GM10847 (cell line): ENCODE data around the gene METTL16.

ENCODE experiments used
- POLR2A ChIP-seq: IDR thresholded peaks from 2 replicates; pipeline ENCODE4 v1.6.1; 2011; ENCODE audit not compliant: insufficient read length; ENCODE audit errors: extremely low read depth

Gene METTL16

DNA sequence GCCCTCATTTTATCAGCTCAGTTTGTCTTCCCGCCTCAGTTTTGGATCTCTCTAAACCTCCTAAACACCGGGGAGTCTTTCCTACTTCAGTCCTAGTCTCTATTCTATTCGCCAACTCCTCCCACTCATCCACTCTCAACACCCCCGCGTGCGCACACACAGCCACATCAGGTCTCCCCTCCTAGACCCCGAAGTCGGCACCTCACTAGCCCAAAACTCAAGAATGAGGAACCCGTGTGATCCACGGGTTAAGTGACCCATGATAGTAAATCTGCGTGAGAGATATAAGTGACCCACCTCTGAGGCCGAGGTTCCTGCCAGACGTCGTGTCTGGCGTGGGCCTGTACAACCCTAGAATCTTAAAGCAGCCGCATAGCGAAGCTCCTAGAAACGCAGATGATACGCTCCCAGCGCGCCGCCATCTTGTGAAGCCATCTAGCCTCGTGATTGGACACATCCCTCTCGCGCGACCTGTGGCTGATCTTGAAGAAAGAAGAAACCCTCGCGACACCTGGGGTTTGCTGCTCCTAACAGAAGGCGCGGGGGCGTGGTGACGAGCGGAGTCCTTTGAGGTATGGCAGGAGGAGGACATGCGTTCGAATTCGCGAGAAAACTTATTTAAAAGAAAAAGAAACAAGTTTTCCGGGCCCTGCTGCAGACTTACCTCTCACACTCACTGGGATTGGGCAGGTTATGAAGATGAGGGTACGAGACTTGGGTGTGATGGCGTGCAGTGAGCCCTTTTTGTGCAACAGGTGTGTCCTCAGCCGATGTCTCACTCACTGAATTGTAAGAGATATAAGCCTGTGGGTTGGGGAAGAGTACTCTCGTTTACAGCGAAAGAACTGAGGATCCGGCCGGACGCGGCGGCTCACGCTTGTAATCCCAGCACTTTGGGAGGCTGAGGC is at the start of gene METTL16:
Gene METTL16, minus strand, starts transcription at position 427 of the 908 bp plus-strand sequence. CDS start 9,557 bp downstream, outside the sequence.
- peak; percentile 51 for TF ChIP-seq POLR2A

- TF ChIP-seq POLR2A, result no peak
Observed at GRCh38 chr17:2560658-2561057, 49.0 kb upstream of the METTL16 start.

DNA sequence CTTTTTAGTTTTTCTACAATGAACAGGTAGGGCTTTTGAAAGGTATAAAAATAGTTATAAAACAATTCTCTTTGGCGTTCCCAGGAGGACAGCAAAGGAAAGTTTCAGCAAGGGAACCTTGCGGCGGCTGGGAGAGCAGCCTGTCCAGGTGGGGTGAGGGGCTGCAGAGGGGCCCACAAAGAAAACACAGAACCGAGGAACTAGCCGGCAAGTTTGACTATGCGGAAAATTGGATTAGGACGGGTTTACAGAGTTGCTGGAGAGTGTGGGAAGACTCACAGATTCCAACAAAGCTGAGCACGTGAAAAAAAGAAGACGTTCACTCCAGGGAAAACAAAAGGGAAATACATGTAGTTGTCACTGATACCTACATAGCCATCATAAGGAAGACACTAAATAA is 40.2 kb upstream of the METTL16 start:
- TF ChIP-seq POLR2A, result no peak

GRCh38 chr17:2551493-2551892 is 39.8 kb upstream of the METTL16 start:
- TF ChIP-seq POLR2A, result no peak

- TF ChIP-seq POLR2A, result no peak
Observed at GRCh38 chr17:2549392-2550211, 37.9 kb upstream of the METTL16 start.

GRCh38 chr17:2547176-2547575 is 35.5 kb upstream of the METTL16 start:
- TF ChIP-seq POLR2A, result no peak

DNA sequence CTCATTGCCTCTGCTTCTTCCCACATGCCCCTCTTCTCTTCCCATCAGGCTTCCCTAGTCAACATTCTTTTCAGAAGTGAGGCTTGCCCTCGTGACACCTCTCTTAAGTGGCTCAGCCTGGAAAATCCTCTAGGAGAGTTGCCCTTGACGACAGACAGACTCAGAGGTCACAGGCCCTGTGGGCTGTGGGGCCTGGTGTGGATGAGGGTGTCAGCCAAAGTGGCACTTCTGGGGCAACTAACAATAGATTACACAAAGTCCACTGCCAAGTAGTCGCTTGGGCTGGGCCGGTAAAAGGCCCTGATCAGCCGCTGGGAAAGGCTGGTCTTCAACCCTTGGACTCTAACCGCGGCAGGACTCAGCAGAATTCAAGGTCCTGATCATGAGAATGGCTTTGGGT is 33.7 kb upstream of the METTL16 start:
- no peak for TF ChIP-seq POLR2A

GRCh38 chr17:2542456-2542855 is 30.8 kb upstream of the METTL16 start:
- no peak for TF ChIP-seq POLR2A

DNA sequence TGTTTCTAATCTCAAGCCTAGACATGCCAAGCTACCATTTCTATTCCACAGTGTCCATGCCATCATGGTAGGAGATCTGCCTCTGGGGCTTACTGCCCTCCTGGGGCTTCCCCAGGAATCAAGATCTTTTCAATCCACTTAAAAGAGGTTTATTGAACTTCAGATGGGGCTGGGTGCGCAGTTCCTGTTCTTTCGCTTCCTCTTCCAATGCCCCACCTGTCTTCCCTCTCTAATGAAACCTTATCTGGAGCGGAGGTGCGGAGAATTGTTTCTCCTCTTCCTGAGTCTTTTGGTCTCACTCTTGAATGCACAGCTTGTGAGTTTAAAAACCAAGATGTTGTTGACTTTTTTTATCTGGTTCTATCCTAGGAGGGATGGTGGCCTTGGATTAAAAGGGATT is 30.4 kb upstream of the METTL16 start:
- TF ChIP-seq POLR2A, result no peak

- no peak for TF ChIP-seq POLR2A
Observed at GRCh38 chr17:2532146-2532720, 20.5 kb upstream of the METTL16 start.

- no peak for TF ChIP-seq POLR2A
Observed at GRCh38 chr17:2521257-2521656, 9.6 kb upstream of the METTL16 start.

DNA sequence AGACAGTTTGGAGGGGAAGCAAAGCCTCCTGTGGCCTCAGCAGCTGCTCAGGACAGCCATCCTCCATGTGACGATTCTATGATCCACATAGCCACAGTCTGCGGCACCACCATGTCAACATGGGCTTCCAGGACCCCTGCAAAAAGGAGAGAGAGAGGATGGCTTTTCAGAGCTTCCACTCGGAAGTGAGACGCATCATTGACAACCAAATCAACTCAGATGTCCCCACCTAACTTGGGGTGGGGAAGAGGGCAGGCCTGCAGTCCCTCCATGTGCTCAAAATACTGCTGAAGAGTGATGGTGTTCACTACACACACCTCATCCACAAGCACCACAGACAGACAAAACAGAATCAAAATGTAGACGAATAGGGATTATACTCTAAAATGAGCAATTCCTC is 5.9 kb upstream of the METTL16 start:
- TF ChIP-seq POLR2A, result no peak

DNA sequence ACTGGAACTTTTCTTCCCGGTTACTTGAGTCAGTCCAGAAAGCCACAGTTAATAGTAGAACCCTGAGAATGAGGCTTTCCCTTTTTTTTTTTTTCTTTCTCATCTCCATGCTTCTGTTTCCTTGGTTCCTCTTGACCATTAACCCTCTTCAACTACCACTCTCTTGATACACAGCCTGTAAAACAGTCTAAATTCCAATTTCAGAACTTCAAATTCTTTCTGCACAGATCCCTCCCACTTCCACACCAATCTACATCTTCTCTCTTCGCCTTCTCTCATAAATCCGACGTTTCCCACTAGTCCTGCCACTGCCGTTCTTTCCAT is 588 bp downstream of the METTL16 start:
- no peak for TF ChIP-seq POLR2A

GRCh38 chr17:2510559-2510958 is 1.1 kb downstream of the METTL16 start:
- no peak for TF ChIP-seq POLR2A

- TF ChIP-seq POLR2A, result no peak
Observed at GRCh38 chr17:2508035-2508434, 3.7 kb downstream of the METTL16 start.

DNA sequence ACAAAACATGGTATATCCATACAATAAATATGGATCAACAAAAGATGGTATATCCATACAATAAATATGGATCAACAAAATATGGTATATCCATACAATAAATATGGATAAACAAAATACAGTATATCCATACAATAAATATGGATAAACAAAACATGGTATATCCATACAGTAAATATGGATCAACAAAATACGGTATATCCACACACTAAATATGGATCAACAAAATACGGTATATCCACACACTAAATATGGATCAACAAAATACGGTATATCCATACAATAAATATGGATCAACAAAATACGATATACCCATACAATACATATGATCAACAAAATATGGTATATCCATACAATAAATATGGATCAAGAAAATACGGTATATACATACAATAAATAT is 8.1 kb downstream of the METTL16 start:
- no peak for TF ChIP-seq POLR2A
